ENCODE measurements around the gene GID8. TPM values are rescaled to one million over a fixed set of nuclear protein-coding genes. Genes with fewer than 3 reads are reported as not detected.

The GID8 gene
- 52.1 and 64.6 TPM in 2 replicates for total RNA-seq

GRCh38 chr20:62938105-62938888 is at the start of gene GID8:
Gene GID8, plus strand, starts transcription at chr20:62938147. Its CDS starts 3,356 bp downstream, at chr20:62941503.

GRCh38 chr20:62926229-62927127 is 11.5 kb upstream of the GID8 start, which contains the start of gene DIDO1:
Gene DIDO1, minus strand, starts transcription at chr20:62926505.

GRCh38 chr20:62952373-62952967 is 14.5 kb downstream of the GID8 start, which contains the start of gene SLC17A9:
Gene SLC17A9, plus strand, starts transcription at chr20:62952709. Its CDS starts 122 bp downstream, at chr20:62952831.

Other genes starting within 250 kb of the GID8 start
- not detected in 2 replicates for gene NTSR1, start 229.3 kb upstream of the GID8 start, total RNA-seq
- gene MRGBP, start 141.7 kb upstream of the GID8 start, total RNA-seq, result 19.0 and 28.2 TPM in 2 replicates
- 20.2 and 26.7 TPM in 2 replicates for gene OGFR, start 133.3 kb upstream of the GID8 start, total RNA-seq
- gene COL9A3, start 121.1 kb upstream of the GID8 start, total RNA-seq, result not detected in 2 replicates
- gene TCFL5, start 76.3 kb upstream of the GID8 start, total RNA-seq, result 13.7 and 17.9 TPM in 2 replicates
- gene DIDO1, start 11.6 kb upstream of the GID8 start, total RNA-seq, result 24.1 and 27.5 TPM in 2 replicates
- 0.43 and 2.4 TPM in 2 replicates for gene SLC17A9, start 14.6 kb downstream of the GID8 start, total RNA-seq
- not detected in 2 replicates for gene BHLHE23, start 68.8 kb downstream of the GID8 start, total RNA-seq